Nephron progenitor cell (in vitro differentiated cells): ENCODE results near the gene OXLD1.

ENCODE experiments used
- DNase-seq: peaks from one replicate; pipeline ENCODE4 v3.0.0; 2021
- H3K27ac Mint-ChIP-seq: 2 replicates; pipeline ENCODE4 v1.8.0; 2021; ENCODE audit warnings: mild to moderate bottlenecking, moderate library complexity, mixed read lengths
- H3K27me3 Mint-ChIP-seq: 2 replicates; pipeline ENCODE4 v1.8.0; 2021; ENCODE audit warnings: mild to moderate bottlenecking, low read depth, mixed read lengths; ENCODE audit not compliant: poor library complexity
- H3K36me3 Mint-ChIP-seq: 2 replicates; pipeline ENCODE4 v1.8.0; 2021; ENCODE audit warnings: low read depth, mixed read lengths
- H3K4me1 Mint-ChIP-seq: 2 replicates; pipeline ENCODE4 v1.8.0; 2021; ENCODE audit warnings: mixed read lengths
- H3K4me3 Mint-ChIP-seq: 2 replicates; pipeline ENCODE4 v1.8.0; 2021; ENCODE audit warnings: mild to moderate bottlenecking, moderate library complexity, mixed read lengths
- H3K9me3 Mint-ChIP-seq: 2 replicates; pipeline ENCODE4 v1.8.0; 2021; ENCODE audit warnings: mild to moderate bottlenecking, moderate library complexity, mixed read lengths
- TF ChIP-seq, protein P1 (sequence below): fragments of 200-600 bp; sonication (generic); IDR thresholded peaks from 2 replicates; pipeline ENCODE4 v1.5.0; 2021; ENCODE audit warnings: antibody characterized with exemption

The OXLD1 gene

DNA sequence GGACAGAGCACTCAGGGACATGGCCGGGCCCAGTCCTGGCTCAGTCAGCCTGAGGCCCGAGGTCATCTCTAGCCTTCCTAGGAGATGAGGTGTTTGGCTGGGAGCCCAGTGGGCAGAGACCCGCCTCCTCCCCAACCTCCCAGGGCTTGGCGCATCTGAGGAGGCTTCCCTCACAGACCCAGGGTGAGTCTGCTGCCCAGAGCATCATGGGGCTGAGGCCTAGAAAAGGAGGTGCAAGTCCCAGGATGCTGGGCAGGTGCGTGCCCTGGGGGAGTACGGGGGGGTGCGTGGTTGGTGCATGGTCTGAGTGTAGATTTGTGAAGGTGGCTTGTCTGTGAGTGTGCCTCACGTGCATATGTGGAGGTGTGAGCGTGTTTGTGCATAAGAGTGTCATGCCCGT is 14.7 kb downstream of the OXLD1 start:
- H3K27ac Mint-ChIP-seq = no peak overlapping the region
- DNase-seq = no peak

GRCh38 chr17:81650951-81651350 is 15.5 kb downstream of the OXLD1 start:
- peaks cover 18% of the 10 kb centered on the region for H3K27me3 Mint-ChIP-seq
- H3K9me3 Mint-ChIP-seq = peaks cover 11% of the 10 kb centered on the region
- no peak for DNase-seq
- H3K27ac Mint-ChIP-seq = no peak overlapping the region
- H3K4me3 Mint-ChIP-seq = no peak overlapping the region
- H3K36me3 Mint-ChIP-seq = no peaks in the 10 kb centered on the region
- TF ChIP-seq, protein P1, sequence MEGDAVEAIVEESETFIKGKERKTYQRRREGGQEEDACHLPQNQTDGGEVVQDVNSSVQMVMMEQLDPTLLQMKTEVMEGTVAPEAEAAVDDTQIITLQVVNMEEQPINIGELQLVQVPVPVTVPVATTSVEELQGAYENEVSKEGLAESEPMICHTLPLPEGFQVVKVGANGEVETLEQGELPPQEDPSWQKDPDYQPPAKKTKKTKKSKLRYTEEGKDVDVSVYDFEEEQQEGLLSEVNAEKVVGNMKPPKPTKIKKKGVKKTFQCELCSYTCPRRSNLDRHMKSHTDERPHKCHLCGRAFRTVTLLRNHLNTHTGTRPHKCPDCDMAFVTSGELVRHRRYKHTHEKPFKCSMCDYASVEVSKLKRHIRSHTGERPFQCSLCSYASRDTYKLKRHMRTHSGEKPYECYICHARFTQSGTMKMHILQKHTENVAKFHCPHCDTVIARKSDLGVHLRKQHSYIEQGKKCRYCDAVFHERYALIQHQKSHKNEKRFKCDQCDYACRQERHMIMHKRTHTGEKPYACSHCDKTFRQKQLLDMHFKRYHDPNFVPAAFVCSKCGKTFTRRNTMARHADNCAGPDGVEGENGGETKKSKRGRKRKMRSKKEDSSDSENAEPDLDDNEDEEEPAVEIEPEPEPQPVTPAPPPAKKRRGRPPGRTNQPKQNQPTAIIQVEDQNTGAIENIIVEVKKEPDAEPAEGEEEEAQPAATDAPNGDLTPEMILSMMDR = no peak
- H3K4me1 Mint-ChIP-seq = peaks cover 24% of the 10 kb centered on the region

More for the DNA sequence above, 14.7 kb downstream of the OXLD1 start:
- peaks cover 24% of the 10 kb centered on the region for H3K4me1 Mint-ChIP-seq
- H3K9me3 Mint-ChIP-seq = peaks cover 11% of the 10 kb centered on the region
- peak overlapping the region; percentile 22 for H3K4me3 Mint-ChIP-seq
- H3K36me3 Mint-ChIP-seq = no peaks in the 10 kb centered on the region
- H3K27me3 Mint-ChIP-seq = peaks cover 18% of the 10 kb centered on the region
- TF ChIP-seq, protein P1 = no peak

DNA sequence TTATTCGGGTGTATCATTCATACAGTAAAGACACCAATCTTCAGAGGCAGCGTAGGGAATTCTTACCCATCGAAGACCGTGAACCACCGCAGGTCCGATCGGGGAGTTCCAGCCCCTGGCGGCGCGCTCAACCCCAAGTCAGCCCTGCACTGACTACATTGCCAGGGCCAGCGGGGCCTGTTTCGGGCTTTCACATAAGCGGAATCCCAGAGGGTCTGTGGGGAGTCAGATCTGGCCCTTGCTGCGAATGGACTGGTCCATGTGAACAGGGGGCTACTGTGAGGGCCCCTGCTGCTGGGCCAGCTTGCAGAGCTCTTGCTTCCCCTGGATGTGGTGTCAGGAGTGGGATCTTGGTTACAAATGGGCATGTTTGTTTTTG is 17.7 kb downstream of the OXLD1 start:
- no peak for DNase-seq
- TF ChIP-seq, protein P1 = no peak
- no peak overlapping the region for H3K4me3 Mint-ChIP-seq
- H3K4me1 Mint-ChIP-seq = peaks cover 17% of the 10 kb centered on the region
- H3K27me3 Mint-ChIP-seq = peaks cover 18% of the 10 kb centered on the region
- H3K36me3 Mint-ChIP-seq = no peaks in the 10 kb centered on the region
- peaks cover 11% of the 10 kb centered on the region for H3K9me3 Mint-ChIP-seq
- no peak overlapping the region for H3K27ac Mint-ChIP-seq

DNA sequence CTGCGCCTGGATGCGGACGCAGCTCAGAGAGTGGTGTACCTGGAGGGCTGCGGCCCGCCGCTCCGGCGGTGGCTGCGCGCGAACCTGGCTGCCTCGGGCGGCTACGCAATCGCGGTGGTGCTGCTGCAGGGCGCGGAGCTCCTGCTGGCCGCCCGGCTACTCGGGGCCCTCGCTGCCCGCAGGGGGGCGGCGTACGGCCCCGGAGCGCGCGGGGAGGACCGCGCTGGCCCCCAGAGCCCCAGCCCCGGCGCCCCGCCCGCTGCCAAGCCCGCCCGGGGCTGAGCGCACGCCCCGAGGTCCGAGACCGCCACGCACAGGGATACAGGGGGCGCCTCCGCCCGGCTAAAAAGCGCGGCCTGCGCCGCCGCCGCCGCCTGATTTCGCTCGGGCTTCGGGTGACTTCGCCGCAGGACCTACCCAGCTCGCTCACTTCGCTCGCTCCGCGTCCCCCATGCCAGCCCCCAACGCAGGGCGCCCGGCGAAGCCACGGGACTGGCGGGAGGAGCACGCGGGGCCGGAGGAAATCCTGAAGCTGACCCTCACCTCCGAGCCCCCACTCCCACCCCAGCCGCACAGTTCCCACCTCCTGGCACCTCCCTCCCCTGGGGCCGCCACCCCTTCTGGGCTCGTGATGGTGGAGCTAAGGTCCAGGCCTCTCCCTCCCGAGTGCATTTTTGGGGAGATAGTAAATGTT is 18.2 kb downstream of the OXLD1 start:
- Mint-ChIP-seq H3K36me3 (no peaks in the 10 kb centered on the region), H3K4me1 (peaks cover 12% of the 10 kb centered on the region), H3K27ac (no peak overlapping the region), H3K9me3 (peaks cover 11% of the 10 kb centered on the region), H3K27me3 (peaks cover 18% of the 10 kb centered on the region), H3K4me3 (no peak overlapping the region)
- DNase-seq = no peak
- TF ChIP-seq, protein P1 = no peak

- TF ChIP-seq, protein P1 = no peak
- Mint-ChIP-seq H3K4me1 (peaks cover 6% of the 10 kb centered on the region), H3K27ac (no peak overlapping the region), H3K4me3 (no peak overlapping the region), H3K27me3 (peaks cover 18% of the 10 kb centered on the region), H3K36me3 (no peaks in the 10 kb centered on the region), H3K9me3 (peaks cover 11% of the 10 kb centered on the region)
- no peak for DNase-seq
Measured at GRCh38 chr17:81647640-81648012, 18.8 kb downstream of the OXLD1 start.

- no peaks in the 10 kb centered on the region for H3K36me3 Mint-ChIP-seq
- H3K4me3 Mint-ChIP-seq = no peak overlapping the region
- no peak overlapping the region for H3K27ac Mint-ChIP-seq
- TF ChIP-seq, protein P1 = no peak
- no peak for DNase-seq
- H3K9me3 Mint-ChIP-seq = peaks cover 11% of the 10 kb centered on the region
- peaks cover 5% of the 10 kb centered on the region for H3K4me1 Mint-ChIP-seq
- peaks cover 18% of the 10 kb centered on the region for H3K27me3 Mint-ChIP-seq
Measured at GRCh38 chr17:81646869-81647600, 19.4 kb downstream of the OXLD1 start.
